ENCODE measurements around the gene ABLIM1. TPM values are rescaled to one million over a fixed set of nuclear protein-coding genes. Genes with fewer than 3 reads are reported as not detected.

The ABLIM1 gene
- total and polyA plus RNA-seq, 10 donors = 11.0 to 59.4 (median 38.7) TPM

- no peak for DNase-seq
- no peak overlapping the region for H3K4me3 ChIP-seq
- H3K27me3 ChIP-seq (replicated peaks in 1 of 7) = peaks cover 0 to 34% (median 16%) of the 10 kb centered on the region in 7 donors
- WGBS, 5 donors = 79 to 92% (median 91%) methylated on average over 1 of the region's 1 CpG
- no peak overlapping the region for H3K27ac ChIP-seq
- H3K9me3 ChIP-seq = peaks cover 0 to 17% (median 13%) of the 10 kb centered on the region in 8 donors
- TF ChIP-seq CTCF (IDR thresholded peaks at IDR 0.05 in 8 of 11, conservative IDR thresholded peaks at IDR 0.05 in 3 of 11) = no peak
- no peak for TF ChIP-seq POLR2A (IDR thresholded peaks at IDR 0.05)
- TF ChIP-seq POLR2AphosphoS5 (IDR thresholded peaks at IDR 0.05) = no peak
- H3K4me1 ChIP-seq = peaks cover 0 to 8% (median 8%) of the 10 kb centered on the region in 6 donors
- H3K36me3 ChIP-seq = no peaks in the 10 kb centered on the region
- intact Hi-C loops (cut with DNase I; ENCODE audit: low total_unique reads) = no loop called here
Measured at GRCh38 chr10:114626841-114627240, 31.2 kb downstream of the ABLIM1 start.

- Histone ChIP-seq H3K27me3 (replicated peaks in 1 of 7) (peaks cover 0 to 17% (median 4%) of the 10 kb centered on the region in 7 donors), H3K4me1 (no peaks in the 10 kb centered on the region), H3K4me3 (no peak overlapping the region), H3K36me3 (no peaks in the 10 kb centered on the region), H3K9me3 (peaks cover 0 to 17% (median 13%) of the 10 kb centered on the region in 8 donors), H3K27ac (no peak overlapping the region)
- 68 to 87% (median 83%) methylated on average over 5 of the region's 5 CpGs for WGBS, 5 donors
- DNase-seq = no peak
- no peak for TF ChIP-seq POLR2AphosphoS5 (IDR thresholded peaks at IDR 0.05)
- no peak for TF ChIP-seq CTCF (IDR thresholded peaks at IDR 0.05 in 8 of 11, conservative IDR thresholded peaks at IDR 0.05 in 3 of 11)
- no peak for TF ChIP-seq POLR2A (IDR thresholded peaks at IDR 0.05)
- intact Hi-C loops (cut with DNase I; ENCODE audit: low total_unique reads) = no loop called here
Measured at GRCh38 chr10:114624951-114625780, 32.9 kb downstream of the ABLIM1 start.

GRCh38 chr10:114624422-114624821, 33.7 kb downstream of the ABLIM1 start:
- H3K9me3 ChIP-seq = peaks cover 0 to 17% (median 13%) of the 10 kb centered on the region in 8 donors
- TF ChIP-seq CTCF (IDR thresholded peaks at IDR 0.05 in 8 of 11, conservative IDR thresholded peaks at IDR 0.05 in 3 of 11) = no peak
- TF ChIP-seq POLR2A (IDR thresholded peaks at IDR 0.05) = no peak
- no peak for TF ChIP-seq POLR2AphosphoS5 (IDR thresholded peaks at IDR 0.05)

GRCh38 chr10:114623661-114624294, 34.3 kb downstream of the ABLIM1 start:
- TF ChIP-seq POLR2A (IDR thresholded peaks at IDR 0.05) = no peak
- DNase-seq = no peak
- Histone ChIP-seq H3K9me3 (peaks cover 0 to 17% (median 13%) of the 10 kb centered on the region in 8 donors), H3K36me3 (no peaks in the 10 kb centered on the region), H3K4me3 (no peak overlapping the region), H3K27ac (no peak overlapping the region), H3K4me1 (no peaks in the 10 kb centered on the region), H3K27me3 (replicated peaks in 1 of 7) (peaks cover 0 to 5% (median 0%) of the 10 kb centered on the region in 7 donors)
- 67 to 85% (median 73%) methylated on average over 2 of the region's 2 CpGs for WGBS, 5 donors
- intact Hi-C loops (cut with DNase I; ENCODE audit: low total_unique reads) = no loop called here

More at GRCh38 chr10:114624422-114624821, 33.7 kb downstream of the ABLIM1 start:
- H3K4me3 ChIP-seq = no peak overlapping the region
- intact Hi-C loops (cut with DNase I; ENCODE audit: low total_unique reads) = no loop called here
- no peaks in the 10 kb centered on the region for H3K4me1 ChIP-seq
- WGBS, 5 donors = 75 to 100% (median 92%) methylated on average over 2 of the region's 2 CpGs
- no peak overlapping the region for H3K27ac ChIP-seq
- no peaks in the 10 kb centered on the region for H3K36me3 ChIP-seq
- H3K27me3 ChIP-seq (replicated peaks in 1 of 7) = peaks cover 0 to 10% (median 1%) of the 10 kb centered on the region in 7 donors
- DNase-seq = no peak
